Panc1 (cell line): ENCODE data around the gene IL4. TPM values are rescaled to one million over a fixed set of nuclear protein-coding genes. Genes with fewer than 3 reads are reported as not detected.

Source experiments
- ATAC-seq: fragments of 200-7000 bp; cut with Tn5 transposase; 2 replicates; pipeline ENCODE4 v1.9.1; 2020; ENCODE audit warnings: mild to moderate bottlenecking, moderate library complexity
- BruUV-seq: library from RNA; stranded (reverse); fragments of 400-500 nt; replicated peaks from 2 replicates; lab custom pipeline; 2021; lab: Mats Ljungman, UMichigan
- CTCF ChIA-PET: fragments of 300-600 bp; sonication (Branson Sonifier 250); formaldehyde crosslinking; loops from one replicate; lab custom pipeline; 2022; ENCODE audit warnings: antibody characterized with exemption; lab: Charles Lee
- POLR2A ChIA-PET: fragments of 300-600 bp; sonication (Branson Sonifier 250); formaldehyde crosslinking; loops from one replicate; lab custom pipeline; 2022; ENCODE audit warnings: antibody characterized with exemption; lab: Charles Lee
- DNase-seq: peaks from one replicate; pipeline ENCODE4 v3.0.0-alpha.2; 2010; ENCODE audit warnings: low read depth, low spot score
- H3K27ac ChIP-seq: 2 replicates; pipeline ENCODE4 v1.5.1; 2011; ENCODE audit warnings: mild to moderate bottlenecking, low read length, inconsistent platforms
- H3K27me3 ChIP-seq: fragments of 200-500 bp; sonication (Bioruptor generic); 2 replicates; pipeline ENCODE4 v1.6.0; 2014; ENCODE audit warnings: low read length, inconsistent platforms; ENCODE audit not compliant: control insufficient read depth, insufficient read depth
- H3K36me3 ChIP-seq: fragments of 200-500 bp; sonication (Bioruptor generic); 2 replicates; pipeline ENCODE4 v1.5.1; 2014; ENCODE audit warnings: inconsistent platforms, mild to moderate bottlenecking, low read length, moderate library complexity; ENCODE audit not compliant: control insufficient read depth, insufficient read depth
- H3K4me1 ChIP-seq: 2 replicates; pipeline ENCODE4 v1.5.1; 2011; ENCODE audit warnings: inconsistent platforms, mild to moderate bottlenecking, low read length, moderate library complexity; ENCODE audit not compliant: control insufficient read depth, insufficient read depth
- H3K4me3 ChIP-seq, 2 experiments: 2 replicates each; pipeline ENCODE4 v1.5.1; 2011 to 2012; ENCODE audit warnings: low read depth in 2 of 2, low read length in 2 of 2, mild to moderate bottlenecking in 2 of 2, inconsistent platforms in 1 of 2, moderate library complexity in 1 of 2
- H3K9me3 ChIP-seq: fragments of 200-500 bp; sonication (Bioruptor generic); 2 replicates; pipeline ENCODE4 v1.5.1; 2014; ENCODE audit warnings: low read depth, mild to moderate bottlenecking, inconsistent platforms, low read length, moderate library complexity; ENCODE audit not compliant: control insufficient read depth, insufficient read depth
- POLR2AphosphoS5 ChIP-seq: IDR thresholded peaks from 2 replicates; pipeline ENCODE4 v1.6.1; 2012; ENCODE audit warnings: mild to moderate bottlenecking, low read depth, low read length, moderate library complexity
- SIN3A ChIP-seq: IDR thresholded peaks from 2 replicates; pipeline ENCODE4 v1.6.1; 2012; ENCODE audit warnings: low read depth, mild to moderate bottlenecking, low read length, moderate library complexity, borderline replicate concordance; ENCODE audit not compliant: insufficient read depth
- TCF7L2 ChIP-seq: IDR thresholded peaks from 2 replicates; pipeline ENCODE4 v1.6.1; 2011; ENCODE audit warnings: mild to moderate bottlenecking, low read depth, low read length, inconsistent platforms
- in situ Hi-C: cut with HindIII; loops from 2 replicates; pipeline ENCODE4 v1.10.0; 2016; ENCODE audit warnings: low sequenced_read_pairs, low pct_unique_long_range_greater_than_20kb
- intact Hi-C: fragments of 100-400 bp; cut with micrococcal nuclease; formaldehyde crosslinking; loops from one replicate; pipeline ENCODE4 v1.10.0; 2022; ENCODE audit not compliant: unreplicated experiment
- total RNA-seq: library from RNA; stranded (reverse); gene quantifications from one replicate; pipeline ENCODE4 v1.2.1, GENCODE V29; 2021; ENCODE audit not compliant: unreplicated experiment
- TF ChIP-seq, protein P1 (sequence below): fragments of 450-650 bp; IDR thresholded peaks from 2 replicates; pipeline ENCODE4 v1.5.1; 2017; ENCODE audit warnings: mild to moderate bottlenecking
- TF ChIP-seq, protein P2 (sequence below), 2 experiments: IDR thresholded peaks; 2 replicates each; pipeline ENCODE4 v1.6.1; 2011 to 2012; ENCODE audit warnings: low read depth in 2 of 2, control low read depth in 1 of 2, low read length in 1 of 2, mild to moderate bottlenecking in 1 of 2, moderate library complexity in 1 of 2; ENCODE audit not compliant: insufficient read depth in 1 of 2

Gene IL4
- total RNA-seq, 1 experiment from 2014 or later = not detected

DNA sequence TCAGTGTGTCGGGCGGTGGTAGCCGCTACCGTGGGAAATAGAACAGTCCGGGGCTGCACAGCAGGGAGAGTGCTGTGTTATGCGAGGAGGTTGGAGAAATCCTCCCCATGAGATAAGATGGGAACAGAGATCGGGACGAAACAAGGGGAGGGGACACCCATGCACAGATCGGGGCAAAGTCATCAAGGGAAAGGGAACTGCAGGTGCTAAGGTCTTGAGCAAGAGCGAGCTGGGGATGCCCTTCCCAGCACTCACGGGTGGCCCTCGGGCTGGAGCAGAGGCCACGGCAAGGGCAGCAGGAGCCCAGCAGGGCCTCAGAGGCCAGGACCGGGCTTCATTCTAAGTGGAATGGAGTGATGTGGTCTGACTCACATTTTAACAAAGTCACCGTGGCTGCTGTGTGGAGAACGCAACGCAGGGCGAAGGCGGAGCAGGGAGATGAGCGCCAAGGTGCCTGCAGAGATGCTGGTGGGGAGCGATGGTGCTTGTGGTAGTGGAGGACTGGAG lies 8.2 kb upstream of the IL4 start:
- in situ Hi-C loops (no loop called here), intact Hi-C loops (no loop called here)
- H3K27me3 ChIP-seq = no peaks in the 10 kb centered on the region
- DNase-seq (no peak), ATAC-seq (no peak)
- no peaks in the 10 kb centered on the region for H3K4me1 ChIP-seq
- TF ChIP-seq, protein P1, sequence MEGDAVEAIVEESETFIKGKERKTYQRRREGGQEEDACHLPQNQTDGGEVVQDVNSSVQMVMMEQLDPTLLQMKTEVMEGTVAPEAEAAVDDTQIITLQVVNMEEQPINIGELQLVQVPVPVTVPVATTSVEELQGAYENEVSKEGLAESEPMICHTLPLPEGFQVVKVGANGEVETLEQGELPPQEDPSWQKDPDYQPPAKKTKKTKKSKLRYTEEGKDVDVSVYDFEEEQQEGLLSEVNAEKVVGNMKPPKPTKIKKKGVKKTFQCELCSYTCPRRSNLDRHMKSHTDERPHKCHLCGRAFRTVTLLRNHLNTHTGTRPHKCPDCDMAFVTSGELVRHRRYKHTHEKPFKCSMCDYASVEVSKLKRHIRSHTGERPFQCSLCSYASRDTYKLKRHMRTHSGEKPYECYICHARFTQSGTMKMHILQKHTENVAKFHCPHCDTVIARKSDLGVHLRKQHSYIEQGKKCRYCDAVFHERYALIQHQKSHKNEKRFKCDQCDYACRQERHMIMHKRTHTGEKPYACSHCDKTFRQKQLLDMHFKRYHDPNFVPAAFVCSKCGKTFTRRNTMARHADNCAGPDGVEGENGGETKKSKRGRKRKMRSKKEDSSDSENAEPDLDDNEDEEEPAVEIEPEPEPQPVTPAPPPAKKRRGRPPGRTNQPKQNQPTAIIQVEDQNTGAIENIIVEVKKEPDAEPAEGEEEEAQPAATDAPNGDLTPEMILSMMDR = no peak
- TF ChIP-seq POLR2AphosphoS5 (no peak), TCF7L2 (no peak), SIN3A (no peak)
- TF ChIP-seq, protein P2, sequence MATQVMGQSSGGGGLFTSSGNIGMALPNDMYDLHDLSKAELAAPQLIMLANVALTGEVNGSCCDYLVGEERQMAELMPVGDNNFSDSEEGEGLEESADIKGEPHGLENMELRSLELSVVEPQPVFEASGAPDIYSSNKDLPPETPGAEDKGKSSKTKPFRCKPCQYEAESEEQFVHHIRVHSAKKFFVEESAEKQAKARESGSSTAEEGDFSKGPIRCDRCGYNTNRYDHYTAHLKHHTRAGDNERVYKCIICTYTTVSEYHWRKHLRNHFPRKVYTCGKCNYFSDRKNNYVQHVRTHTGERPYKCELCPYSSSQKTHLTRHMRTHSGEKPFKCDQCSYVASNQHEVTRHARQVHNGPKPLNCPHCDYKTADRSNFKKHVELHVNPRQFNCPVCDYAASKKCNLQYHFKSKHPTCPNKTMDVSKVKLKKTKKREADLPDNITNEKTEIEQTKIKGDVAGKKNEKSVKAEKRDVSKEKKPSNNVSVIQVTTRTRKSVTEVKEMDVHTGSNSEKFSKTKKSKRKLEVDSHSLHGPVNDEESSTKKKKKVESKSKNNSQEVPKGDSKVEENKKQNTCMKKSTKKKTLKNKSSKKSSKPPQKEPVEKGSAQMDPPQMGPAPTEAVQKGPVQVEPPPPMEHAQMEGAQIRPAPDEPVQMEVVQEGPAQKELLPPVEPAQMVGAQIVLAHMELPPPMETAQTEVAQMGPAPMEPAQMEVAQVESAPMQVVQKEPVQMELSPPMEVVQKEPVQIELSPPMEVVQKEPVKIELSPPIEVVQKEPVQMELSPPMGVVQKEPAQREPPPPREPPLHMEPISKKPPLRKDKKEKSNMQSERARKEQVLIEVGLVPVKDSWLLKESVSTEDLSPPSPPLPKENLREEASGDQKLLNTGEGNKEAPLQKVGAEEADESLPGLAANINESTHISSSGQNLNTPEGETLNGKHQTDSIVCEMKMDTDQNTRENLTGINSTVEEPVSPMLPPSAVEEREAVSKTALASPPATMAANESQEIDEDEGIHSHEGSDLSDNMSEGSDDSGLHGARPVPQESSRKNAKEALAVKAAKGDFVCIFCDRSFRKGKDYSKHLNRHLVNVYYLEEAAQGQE (IDR thresholded peaks at IDR 0.05; ENCODE audit: insufficient read depth in 1 of 2, low read depth in 2 of 2, low read length in 1 of 2) = no peak
- BruUV-seq = no TSS peak
- H3K9me3 ChIP-seq = no peaks in the 10 kb centered on the region
- no peak overlapping the region for H3K27ac ChIP-seq
- H3K4me3 ChIP-seq = no peak overlapping the region
- no peaks in the 10 kb centered on the region for H3K36me3 ChIP-seq
- CTCF ChIA-PET = no interaction called here
- POLR2A ChIA-PET = no interaction called here

DNA sequence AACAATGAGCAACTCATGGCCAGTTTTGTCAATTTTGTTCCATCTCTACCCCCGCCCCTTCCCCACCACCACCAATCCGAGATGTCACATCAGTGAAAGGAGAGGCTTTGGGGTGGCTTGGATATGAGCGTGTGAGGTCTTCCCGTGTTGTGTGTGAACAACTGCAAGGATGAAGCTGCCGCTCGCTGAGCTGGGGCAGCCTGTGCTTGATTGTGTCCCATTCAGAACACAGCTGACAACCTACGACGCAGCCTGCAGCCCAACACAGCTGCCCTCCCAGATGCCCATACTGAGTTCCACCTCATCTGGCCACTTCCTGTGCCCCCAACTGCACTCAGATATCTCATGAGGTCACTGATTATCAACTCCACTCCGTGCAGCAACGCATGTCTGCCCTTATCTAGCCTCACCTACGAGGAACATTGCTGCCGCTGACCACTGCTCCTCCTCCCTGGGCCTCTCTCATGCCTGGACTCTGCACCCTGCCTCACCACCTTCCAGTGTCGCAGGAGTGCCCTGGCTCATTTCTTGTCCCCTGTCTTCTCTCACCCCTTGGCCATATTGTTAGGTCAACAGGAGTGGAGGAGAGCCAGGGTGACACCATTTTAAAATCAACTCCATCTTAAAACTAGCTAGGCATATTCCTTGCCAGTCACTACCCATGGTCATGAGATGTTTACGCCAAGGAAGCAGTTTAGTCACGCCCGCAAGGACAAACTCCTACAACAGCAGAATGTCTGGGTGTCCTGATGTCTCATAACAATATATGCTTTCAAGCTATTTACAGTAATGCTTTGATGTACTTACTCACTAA lies 7.3 kb upstream of the IL4 start:
- DNase-seq (no peak), ATAC-seq (no peak)
- ChIA-PET CTCF (no interaction called here), POLR2A (no interaction called here)
- no peak overlapping the region for H3K27ac ChIP-seq
- no TSS peak for BruUV-seq
- intact Hi-C loops (no loop called here), in situ Hi-C loops (no loop called here)
- TF ChIP-seq, protein P1 = no peak
- no peak for TF ChIP-seq POLR2AphosphoS5
- no peak for TF ChIP-seq TCF7L2
- TF ChIP-seq, protein P2 (IDR thresholded peaks at IDR 0.05; ENCODE audit: insufficient read depth in 1 of 2, low read depth in 2 of 2, low read length in 1 of 2) = no peak
- no peak for TF ChIP-seq SIN3A
- no peak overlapping the region for H3K4me3 ChIP-seq
- no peaks in the 10 kb centered on the region for H3K36me3 ChIP-seq
- H3K27me3 ChIP-seq = no peaks in the 10 kb centered on the region
- no peaks in the 10 kb centered on the region for H3K4me1 ChIP-seq
- H3K9me3 ChIP-seq = no peaks in the 10 kb centered on the region
